Skeletal muscle satellite cell (primary cell): Measurements from ENCODE around the gene C1D.
A peak's percentile ranks its signal among the peaks of the same experiment; 100 is the strongest.
"Not testable (repeated sequence)": the region's sequence is repeated elsewhere in the genome, so short reads cannot be mapped to it uniquely, and the experiment has no call there.

Experiments
- H3K27me3 ChIP-seq: 2 replicates; pipeline ENCODE4 v1.7.0; 2013; ENCODE audit warnings: low read length; ENCODE audit not compliant: control insufficient read depth, insufficient read depth
- H3K36me3 ChIP-seq: 2 replicates; pipeline ENCODE4 v1.7.0; 2013; ENCODE audit warnings: mild to moderate bottlenecking, control low read depth, low read length; ENCODE audit not compliant: insufficient read depth
- H3K4me1 ChIP-seq: 2 replicates; pipeline ENCODE4 v1.7.0; 2013; ENCODE audit warnings: low read length; ENCODE audit not compliant: control insufficient read depth, insufficient read depth
- H3K4me2 ChIP-seq: 2 replicates; pipeline ENCODE4 v1.7.0; 2013; ENCODE audit warnings: mild to moderate bottlenecking, low read length
- H3K4me3 ChIP-seq: 2 replicates; pipeline ENCODE4 v1.7.0; 2013; ENCODE audit warnings: low read length
- H3K9ac ChIP-seq: 2 replicates; pipeline ENCODE4 v1.7.0; 2013; ENCODE audit warnings: mild to moderate bottlenecking, low read depth, low read length, moderate library complexity
- H3K9me3 ChIP-seq: replicated peaks from 2 replicates; pipeline ENCODE4 v1.7.0; 2013; ENCODE audit warnings: mild to moderate bottlenecking, control low read depth, low read length

The C1D gene

DNA sequence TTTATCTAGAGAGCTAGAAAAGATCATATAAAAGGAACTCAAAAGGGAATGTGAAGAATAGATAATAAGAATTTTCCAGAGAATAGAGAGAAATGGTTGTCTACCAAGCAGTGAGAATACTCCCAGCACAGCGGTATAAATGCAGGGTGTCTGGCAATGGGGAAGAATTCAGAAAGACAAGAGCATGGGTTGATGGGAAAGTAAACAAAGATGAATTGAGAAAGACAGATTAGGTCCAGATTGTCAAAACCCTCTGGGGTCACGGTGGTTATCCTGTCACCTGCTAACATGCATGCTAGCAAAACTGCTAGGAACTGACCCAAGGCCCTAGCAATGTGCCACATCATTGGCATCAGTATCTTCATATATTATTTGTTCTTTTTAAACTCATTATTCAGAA is 30.8 kb upstream of the C1D start:
- Histone ChIP-seq H3K9me3 (no peaks in the 10 kb centered on the region), H3K36me3 (no peaks in the 10 kb centered on the region), H3K4me2 (no peak overlapping the region), H3K9ac (no peak overlapping the region), H3K4me3 (no peak overlapping the region), H3K4me1 (no peaks in the 10 kb centered on the region), H3K27me3 (peaks cover 35% of the 10 kb centered on the region)

DNA sequence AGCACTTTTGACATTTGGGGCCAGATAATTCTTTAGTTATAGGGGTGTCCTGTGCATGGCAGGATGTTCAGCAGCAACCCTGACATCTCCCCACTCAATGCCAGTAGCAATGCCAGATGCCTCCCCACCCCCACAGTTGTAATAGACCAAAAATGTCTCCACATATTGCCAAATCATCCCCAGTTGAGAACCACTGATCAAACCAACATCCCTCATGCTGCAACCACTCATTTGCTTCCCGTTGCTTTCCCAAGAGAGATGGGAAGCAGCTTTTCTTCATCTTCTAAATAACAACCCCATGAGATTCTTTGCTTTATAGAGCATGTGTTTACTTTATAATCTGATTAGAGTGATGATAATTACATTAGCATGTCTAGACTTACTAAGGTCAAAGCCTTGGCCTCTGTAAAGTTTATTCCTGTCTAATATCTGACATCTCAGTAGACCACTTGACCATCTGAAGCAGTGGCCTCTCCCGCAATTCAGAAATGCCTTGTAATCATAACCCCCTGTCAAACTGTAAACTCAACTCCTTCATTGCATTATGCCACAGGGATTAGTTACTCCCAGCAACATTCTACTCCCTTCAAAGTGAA is 28.7 kb upstream of the C1D start:
- Histone ChIP-seq H3K4me1 (no peaks in the 10 kb centered on the region), H3K27me3 (peaks cover 37% of the 10 kb centered on the region), H3K9me3 (no peaks in the 10 kb centered on the region), H3K4me2 (no peak overlapping the region), H3K9ac (no peak overlapping the region), H3K36me3 (no peaks in the 10 kb centered on the region), H3K4me3 (no peak overlapping the region)

DNA sequence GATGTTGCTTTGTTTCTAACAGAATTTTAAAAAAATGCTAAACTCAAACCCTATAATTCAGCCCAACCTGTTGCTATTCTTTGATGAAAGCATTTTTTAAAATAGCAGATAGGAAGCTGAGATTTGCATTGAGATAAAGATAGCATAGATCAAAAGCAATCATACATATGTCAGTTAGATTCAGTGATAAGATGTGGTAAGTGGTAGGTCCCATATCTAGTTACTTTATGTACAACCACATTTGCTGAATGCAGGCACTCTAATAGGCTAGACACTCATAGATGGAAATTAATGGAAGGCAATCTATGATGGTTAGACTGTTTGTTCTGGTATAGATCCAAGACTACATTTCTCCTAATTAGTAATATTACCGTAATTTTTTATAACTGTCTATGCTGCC is 27.2 kb upstream of the C1D start:
- H3K9ac ChIP-seq, result no peak overlapping the region
- no peak overlapping the region for H3K4me3 ChIP-seq
- H3K27me3 ChIP-seq, result peaks cover 34% of the 10 kb centered on the region
- H3K4me2 ChIP-seq, result no peak overlapping the region
- H3K36me3 ChIP-seq, result no peaks in the 10 kb centered on the region
- no peaks in the 10 kb centered on the region for H3K4me1 ChIP-seq
- H3K9me3 ChIP-seq, result no peaks in the 10 kb centered on the region

DNA sequence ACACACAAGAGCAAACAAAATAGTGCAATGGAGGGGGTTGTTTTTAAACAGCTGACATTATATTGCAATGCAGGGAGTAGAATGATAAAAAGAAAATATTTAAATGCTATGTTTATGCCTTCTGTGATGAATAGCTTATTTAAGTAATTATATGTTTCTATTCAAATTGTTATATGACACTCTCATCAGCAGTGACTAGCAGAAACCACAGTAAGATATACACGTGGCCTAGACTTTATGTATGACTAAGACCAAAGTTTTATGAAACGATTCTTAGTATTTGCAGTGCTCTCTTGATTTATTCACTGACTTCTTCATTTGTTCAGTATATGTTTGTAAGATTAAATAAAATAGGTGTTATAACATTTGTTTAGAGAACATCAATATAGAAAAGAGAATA is 26.1 kb upstream of the C1D start:
- H3K4me3 ChIP-seq, result no peak overlapping the region
- H3K9ac ChIP-seq, result no peak overlapping the region
- H3K27me3 ChIP-seq, result peaks cover 31% of the 10 kb centered on the region
- H3K36me3 ChIP-seq, result no peaks in the 10 kb centered on the region
- no peak overlapping the region for H3K4me2 ChIP-seq
- H3K9me3 ChIP-seq, result no peaks in the 10 kb centered on the region
- no peaks in the 10 kb centered on the region for H3K4me1 ChIP-seq

DNA sequence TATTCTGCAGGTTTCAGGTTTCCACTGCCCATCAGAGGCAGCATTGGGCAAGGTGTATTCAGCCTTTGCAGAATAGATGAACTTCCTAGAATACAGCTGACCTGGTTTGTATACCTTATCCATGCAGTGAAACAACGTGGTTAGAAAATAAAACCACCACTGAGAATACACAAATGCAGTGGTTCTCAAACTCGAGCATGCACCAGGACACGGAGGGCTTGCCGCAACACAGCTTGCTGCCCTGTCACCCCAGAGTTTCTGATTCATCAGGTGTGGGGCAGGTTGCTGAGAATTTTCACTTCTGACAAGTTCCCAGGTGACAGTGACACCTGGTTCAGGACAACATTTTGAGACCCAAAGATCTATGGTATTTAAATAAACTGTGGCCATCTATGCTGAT is 23.4 kb upstream of the C1D start:
- peaks cover 19% of the 10 kb centered on the region for H3K27me3 ChIP-seq

DNA sequence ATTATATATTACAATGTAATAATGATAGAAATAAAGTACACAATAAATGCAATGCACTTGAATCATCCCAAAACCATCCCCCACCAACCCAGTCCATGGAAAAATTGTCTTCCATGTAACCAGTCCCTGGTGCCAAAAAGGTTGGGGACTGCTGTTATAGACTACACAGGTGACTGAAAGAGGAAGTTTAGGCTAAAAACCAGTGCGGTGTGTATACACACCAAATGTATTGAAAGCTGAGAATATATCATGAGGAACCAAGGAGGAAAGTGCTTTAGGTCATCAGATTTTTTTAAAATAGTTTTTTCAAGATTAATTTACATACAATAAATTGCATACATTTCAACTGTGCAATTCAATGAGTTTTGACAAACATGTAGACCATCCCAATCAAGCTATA is 20.5 kb upstream of the C1D start:
- Histone ChIP-seq H3K4me2 (no peak overlapping the region), H3K27me3 (peaks cover 24% of the 10 kb centered on the region), H3K4me3 (no peak overlapping the region), H3K9me3 (no peaks in the 10 kb centered on the region), H3K36me3 (no peaks in the 10 kb centered on the region), H3K4me1 (no peaks in the 10 kb centered on the region), H3K9ac (no peak overlapping the region)

More for the DNA sequence above, 23.4 kb upstream of the C1D start:
- H3K4me2 ChIP-seq, result no peak overlapping the region
- H3K9ac ChIP-seq, result no peak overlapping the region
- no peak overlapping the region for H3K4me3 ChIP-seq
- no peaks in the 10 kb centered on the region for H3K36me3 ChIP-seq
- H3K4me1 ChIP-seq, result no peaks in the 10 kb centered on the region
- H3K9me3 ChIP-seq, result no peaks in the 10 kb centered on the region

DNA sequence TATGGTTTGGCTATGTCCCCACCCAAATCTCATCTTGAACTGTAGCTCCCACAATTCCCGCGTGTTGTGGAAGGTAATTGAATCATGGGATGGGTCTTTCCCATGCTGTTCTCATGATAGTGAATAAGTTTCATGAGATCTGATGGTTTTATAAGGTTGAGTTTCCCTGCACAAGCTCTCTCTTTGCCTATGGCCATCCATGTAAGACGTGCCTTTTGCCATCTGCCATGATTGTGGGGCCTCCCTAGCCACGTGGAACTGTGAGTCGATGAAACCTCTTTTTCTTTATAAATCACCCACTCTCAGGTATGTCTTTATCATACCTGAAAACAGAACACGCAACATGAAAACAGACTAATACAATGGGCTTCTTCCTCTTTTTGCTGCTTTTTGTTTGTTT is 11.2 kb upstream of the C1D start:
- no peak overlapping the region for H3K4me2 ChIP-seq
- no peaks in the 10 kb centered on the region for H3K9me3 ChIP-seq
- H3K4me3 ChIP-seq, result no peak overlapping the region
- no peak overlapping the region for H3K9ac ChIP-seq
- no peaks in the 10 kb centered on the region for H3K4me1 ChIP-seq
- no peaks in the 10 kb centered on the region for H3K36me3 ChIP-seq
- peaks cover 43% of the 10 kb centered on the region for H3K27me3 ChIP-seq

DNA sequence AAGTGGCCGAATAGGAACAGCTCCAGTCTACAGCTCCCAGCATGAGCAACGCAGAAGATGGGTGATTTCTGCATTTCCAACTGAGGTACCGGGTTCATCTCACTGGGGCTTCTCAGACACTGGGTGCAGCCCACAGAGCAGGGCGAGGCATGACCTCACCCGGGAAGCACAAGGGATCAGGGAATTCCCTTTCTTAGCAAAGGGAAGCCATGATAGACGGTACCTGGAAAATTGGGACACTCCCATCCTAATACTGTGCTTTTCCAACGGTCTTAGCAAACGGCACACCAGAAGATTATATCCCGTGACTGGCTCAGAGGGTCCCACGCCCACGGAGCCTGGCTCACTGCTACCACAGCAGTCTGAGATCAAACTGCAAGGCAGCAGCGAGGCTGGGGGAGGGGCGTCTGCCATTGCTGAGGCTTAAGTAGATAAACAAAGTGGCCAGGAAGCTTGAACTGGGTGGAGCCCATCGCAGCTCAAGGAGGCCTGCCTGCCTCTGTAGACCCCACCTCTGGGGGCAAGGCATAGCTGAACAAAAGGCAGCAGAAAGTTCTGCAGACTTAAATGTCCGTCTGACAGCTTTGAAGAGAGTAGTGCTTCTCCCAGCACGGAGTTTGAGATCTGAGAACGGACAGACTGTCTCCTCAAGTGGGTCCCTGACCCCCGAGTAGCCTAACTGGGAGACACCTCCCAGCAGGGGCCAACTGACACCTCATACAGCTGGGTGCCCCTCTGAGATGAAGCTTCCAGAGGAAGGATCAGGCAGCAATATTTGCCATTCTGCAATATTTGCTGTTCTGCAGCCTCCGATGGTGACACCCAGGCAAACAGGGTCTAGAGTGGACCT is 1.2 kb upstream of the C1D start:
- not testable (repeated sequence) for H3K36me3 ChIP-seq, H3K9ac ChIP-seq, H3K9me3 ChIP-seq, H3K4me3 ChIP-seq, H3K27me3 ChIP-seq
- H3K4me2 ChIP-seq, result peak overlapping the region; percentile 94
- peaks cover 19% of the 10 kb centered on the region for H3K4me1 ChIP-seq

DNA sequence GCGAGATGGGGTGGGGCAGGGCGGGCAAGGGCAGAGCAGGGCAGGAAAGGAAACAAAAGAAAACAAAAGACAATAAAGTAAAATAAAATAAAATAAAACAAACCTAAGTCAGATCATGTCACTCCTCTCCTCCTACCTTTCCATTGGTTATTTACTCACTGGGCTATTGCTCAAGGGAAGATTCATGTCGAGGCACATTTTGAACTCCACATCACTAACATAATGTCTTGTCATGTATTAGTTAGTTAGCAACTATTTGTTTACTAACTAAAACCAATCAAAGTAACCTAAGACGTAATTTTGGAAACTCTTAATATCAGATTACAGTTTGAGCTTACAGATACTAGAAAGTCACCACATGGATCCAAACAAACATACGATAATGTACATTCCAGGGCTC is 2.2 kb downstream of the C1D start:
- no peaks in the 10 kb centered on the region for H3K9me3 ChIP-seq
- no peaks in the 10 kb centered on the region for H3K27me3 ChIP-seq
- H3K4me1 ChIP-seq, result peaks cover 19% of the 10 kb centered on the region
- no peak overlapping the region for H3K4me3 ChIP-seq
- no peaks in the 10 kb centered on the region for H3K36me3 ChIP-seq
- H3K9ac ChIP-seq, result no peak overlapping the region
- peak overlapping the region; percentile 94 for H3K4me2 ChIP-seq

DNA sequence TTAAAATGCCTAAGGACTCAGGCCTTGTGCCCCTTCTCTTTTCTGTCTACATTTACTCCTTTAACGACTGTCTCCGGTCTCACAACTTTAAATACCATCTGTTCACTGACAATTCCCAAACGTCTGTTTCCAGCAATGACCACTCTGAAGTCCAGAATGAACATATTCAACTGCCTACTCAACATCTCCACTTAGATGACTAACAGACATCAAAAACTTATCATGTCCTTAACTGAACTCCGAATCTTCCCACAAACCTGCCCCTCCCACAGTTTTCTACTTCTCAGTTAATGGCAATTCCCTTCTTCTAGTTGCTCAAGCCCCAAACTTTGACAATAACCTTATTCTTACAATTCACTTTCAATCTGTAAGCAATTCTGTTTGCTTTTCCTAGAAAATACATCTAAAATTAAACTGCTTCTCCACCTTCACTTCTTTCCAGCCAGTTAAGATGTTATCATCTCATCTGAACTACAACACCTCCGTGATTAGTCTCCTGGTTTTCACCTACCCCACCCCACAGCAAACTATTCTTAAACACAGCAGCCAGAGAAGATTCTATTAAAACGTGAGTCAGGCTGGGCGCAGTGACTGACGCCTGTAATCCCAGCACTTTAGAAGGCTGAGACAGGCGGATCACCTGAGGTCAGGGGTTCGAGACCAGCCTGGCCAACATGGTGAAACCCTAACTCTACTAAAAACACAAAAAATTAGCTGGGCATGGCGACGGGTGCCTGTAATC is 2.8 kb downstream of the C1D start:
- Histone ChIP-seq H3K4me1 (peaks cover 19% of the 10 kb centered on the region), H3K9ac (peak overlapping the region; percentile 31), H3K4me3 (peak overlapping the region; percentile 12), H3K36me3 (no peaks in the 10 kb centered on the region), H3K4me2 (peak overlapping the region; percentile 40), H3K27me3 (no peaks in the 10 kb centered on the region), H3K9me3 (no peaks in the 10 kb centered on the region)

DNA sequence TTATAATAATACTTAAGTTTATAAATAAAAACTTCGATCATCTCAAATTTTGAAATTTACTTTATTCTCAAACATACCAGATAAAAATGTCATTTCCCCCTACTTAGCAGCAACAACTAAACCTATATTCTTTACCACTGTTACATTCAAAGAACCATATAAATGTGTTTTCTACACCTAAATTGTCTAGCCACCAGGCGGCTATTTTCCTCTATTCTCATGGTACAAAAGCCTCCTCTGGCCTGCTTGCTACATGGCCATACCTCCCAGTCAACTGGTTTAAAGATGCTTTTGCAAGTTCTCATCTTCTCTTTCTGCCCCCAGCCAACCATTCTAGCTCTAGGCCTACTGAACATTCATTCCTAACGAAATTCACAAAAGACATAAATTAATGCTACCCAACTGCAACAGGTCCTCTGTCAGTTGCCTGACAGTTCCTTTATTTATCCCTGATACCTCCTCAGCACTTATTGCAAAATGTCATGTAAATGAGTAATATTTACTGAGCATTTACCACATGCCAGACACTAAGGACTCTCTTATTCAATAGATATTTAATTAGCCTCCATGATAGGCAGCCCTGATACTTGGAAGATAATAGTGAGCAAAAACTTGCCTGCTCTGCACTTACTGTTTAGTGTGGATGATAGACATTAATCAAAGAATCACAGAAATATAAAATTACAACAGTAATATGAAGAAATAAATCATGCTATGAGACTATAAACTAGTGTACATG is 5.0 kb downstream of the C1D start:
- Histone ChIP-seq H3K4me3 (no peak overlapping the region), H3K27me3 (no peaks in the 10 kb centered on the region), H3K4me2 (no peak overlapping the region), H3K36me3 (no peaks in the 10 kb centered on the region), H3K9ac (no peak overlapping the region), H3K4me1 (peaks cover 16% of the 10 kb centered on the region), H3K9me3 (no peaks in the 10 kb centered on the region)
